Stimulated activated CD8-positive, alpha-beta memory T cell treated with anti-CD3 and anti-CD28 coated beads, Interleukin-4, amount 100 ng/mL, for 4 hours (primary cell): ENCODE data around the gene DDX4.
A peak's percentile ranks its signal among the peaks of the same experiment; 100 is the strongest.
"Not testable (repeated sequence)": the region's sequence is repeated elsewhere in the genome, so short reads cannot be mapped to it uniquely, and the experiment has no call there.

Source experiments
- DNase-seq, 2 donors: peaks; one replicate each; pipeline ENCODE4 v3.0.0-alpha.2; 2020; ENCODE audit warnings: low read depth in 2 of 2, low spot score in 1 of 2

DDX4 gene

DNA sequence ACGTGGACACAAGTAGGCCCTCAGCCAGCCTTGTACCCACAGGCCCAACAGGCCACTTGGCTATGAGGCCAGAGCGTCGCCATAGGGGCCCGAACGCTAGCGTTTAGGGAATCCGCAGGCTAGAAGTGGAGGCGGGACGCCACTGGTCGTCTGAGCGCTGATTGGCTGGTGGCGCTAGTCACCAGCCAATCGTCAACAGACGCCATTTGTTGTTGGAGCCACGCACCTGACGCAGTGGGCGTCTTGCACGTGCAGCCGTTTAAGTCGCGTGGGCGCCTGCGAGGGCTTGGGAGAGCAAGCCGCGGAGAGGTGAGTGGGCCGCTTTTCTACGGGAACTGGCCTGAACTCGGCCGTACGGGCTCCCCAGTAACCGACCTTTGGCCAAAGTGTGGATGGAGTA is at the start of gene DDX4:
TSS of gene DDX4 (plus strand) at position 269 of the 400 bp plus-strand sequence. CDS start 903 bp downstream, outside the sequence.
- DNase-seq = no peak

DNA sequence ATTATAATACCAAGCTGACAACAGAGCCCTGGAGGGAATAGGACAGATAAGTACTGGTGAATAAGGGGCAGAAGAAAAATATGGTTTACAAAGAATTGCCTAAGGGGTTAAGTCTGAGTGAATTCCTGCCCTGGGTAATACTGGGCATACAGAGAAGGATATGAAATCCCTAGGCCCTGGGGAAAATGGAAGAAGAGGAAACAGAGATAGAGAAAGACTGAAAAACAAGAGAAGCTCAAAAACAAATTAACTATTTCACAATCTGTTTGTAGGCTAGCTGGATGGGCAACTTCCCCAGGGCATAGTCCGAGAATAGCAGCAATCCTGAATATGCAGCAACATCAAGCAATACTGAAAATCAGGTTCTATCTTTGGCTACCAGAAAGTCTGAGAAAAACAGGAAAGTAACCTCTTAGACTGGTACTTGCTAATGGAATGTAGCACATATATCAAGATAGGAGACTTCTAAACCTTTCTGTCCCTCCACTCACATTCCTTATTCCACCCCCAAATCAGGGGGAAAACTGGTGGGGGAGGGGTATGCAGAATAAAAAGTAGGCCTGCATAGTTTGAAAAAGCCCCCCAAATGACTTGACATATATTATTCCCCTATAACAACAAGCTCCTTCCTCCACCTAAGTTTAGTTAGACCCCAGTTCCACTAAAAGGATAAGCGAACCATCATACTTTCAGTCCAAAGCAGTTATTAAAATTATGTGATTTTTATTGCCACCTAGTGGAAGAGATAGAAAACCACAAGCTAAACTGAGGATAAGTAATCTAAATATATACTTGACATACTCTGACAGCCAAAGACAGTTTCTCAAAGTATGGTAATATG is 46.4 kb upstream of the DDX4 start:
- no peak for DNase-seq

DNA sequence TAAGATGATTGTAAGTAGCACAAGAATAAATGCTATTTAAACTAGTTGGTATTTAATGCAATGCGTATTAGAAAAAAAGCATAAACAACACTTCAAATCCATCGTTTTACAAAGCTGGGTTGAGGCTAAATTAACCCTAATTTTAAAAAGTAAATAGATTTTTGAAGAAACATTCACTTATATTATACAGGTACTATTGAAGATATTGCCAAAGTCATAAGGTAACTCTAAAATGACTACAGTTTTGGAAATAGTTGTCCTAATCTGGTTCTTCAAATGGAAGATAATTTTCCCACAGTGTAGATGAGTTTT is 45.8 kb upstream of the DDX4 start:
- no peak for DNase-seq

DNA sequence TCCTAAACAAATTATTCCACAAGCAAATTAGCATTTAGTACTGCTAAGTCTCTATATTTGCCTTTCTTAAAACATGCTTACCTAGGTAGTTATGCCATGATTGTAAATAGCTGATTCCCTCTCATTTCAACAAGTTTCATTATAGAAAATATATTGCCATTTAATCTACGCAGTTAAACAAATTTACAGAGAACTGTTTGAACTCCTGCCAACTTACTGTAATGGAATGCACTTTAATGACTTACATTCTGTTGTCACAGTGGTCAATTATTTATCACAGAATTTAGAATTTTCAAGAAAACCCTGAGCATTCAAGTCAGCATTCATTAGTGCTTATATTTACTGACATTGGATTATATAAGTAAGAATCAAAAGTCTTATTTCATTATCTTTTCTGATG is 45.4 kb upstream of the DDX4 start:
- no peak for DNase-seq

DNA sequence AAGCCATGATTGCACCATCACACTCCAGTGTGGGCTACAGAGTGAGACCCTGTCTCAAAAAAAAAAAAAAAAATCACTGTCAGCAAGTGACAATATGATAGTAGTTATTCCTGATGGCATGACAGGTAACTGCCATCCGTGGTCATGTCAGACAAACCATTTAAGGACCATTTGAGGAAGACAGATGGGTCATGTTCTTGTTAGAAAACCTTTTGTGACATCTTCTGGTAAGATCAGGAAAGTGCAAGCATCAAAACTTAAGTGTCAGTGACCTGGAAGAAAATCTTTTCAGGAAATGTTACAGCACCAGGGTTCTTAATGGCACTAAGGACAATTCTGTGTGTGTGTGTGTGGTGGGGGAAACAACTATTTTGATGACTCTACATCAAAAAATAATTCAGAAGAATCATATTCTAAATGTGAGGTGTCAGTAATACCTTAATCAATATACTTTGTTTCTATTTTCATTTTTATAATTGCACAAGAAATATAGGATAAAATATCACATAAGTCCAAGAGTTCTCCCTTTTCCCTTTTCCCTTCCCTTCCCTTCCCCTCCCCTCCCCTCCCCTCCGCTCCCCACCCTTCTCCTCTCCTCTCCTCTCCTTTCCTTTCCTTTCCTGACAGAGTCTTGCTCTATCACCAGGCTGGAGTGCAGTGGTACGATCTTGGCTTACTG is 43.6 kb upstream of the DDX4 start:
- DNase-seq = no peak

DNA sequence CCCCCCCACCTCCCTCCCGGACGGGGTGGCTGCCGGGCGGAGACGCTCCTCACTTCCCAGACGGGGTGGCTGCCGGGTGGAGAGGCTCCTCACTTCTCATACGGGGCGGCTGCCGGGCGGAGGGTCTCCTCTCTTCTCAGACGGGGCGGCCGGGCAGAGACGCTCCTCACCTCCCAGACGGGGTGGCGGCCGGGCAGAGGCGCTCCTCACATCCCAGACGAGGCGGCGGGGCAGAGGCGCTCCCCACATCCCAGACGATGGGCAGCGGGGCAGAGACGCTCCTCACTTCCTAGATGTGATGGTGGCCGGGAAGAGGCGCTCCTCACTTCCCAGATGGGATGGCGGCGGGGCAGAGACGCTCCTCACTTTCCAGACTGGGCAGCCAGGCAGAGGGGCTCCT is 41.2 kb upstream of the DDX4 start:
- DNase-seq = not testable (repeated sequence)

DNA sequence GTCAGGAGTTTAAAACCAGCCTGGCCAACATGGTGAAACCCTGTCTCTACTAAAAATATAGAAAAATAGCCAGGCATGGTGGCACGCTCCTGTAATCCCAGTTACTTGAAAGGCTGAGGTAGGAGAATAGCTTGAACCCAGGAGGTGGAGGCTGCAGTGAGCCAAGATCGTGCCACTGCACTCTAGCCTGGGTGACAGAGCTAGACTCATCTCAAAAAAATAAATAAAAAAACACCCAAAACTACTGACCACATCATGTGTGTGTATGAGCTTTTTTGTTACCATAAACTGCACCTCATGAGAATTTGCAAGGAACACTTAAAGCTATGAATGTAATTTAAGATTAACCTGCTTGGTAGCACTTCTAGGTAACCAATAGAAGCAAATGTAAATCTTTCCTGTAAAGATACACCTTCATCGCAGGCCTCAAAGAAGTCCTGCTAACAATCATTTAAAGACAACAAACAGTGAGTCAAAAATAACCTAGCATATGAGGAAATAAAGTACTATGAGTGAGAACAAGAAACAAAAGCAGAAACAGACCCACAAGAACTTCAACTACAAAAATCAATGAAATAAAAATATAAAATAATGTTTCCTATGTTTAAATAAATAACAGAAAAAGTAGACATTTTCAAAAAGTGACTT is 38.7 kb upstream of the DDX4 start:
- DNase-seq = no peak

DNA sequence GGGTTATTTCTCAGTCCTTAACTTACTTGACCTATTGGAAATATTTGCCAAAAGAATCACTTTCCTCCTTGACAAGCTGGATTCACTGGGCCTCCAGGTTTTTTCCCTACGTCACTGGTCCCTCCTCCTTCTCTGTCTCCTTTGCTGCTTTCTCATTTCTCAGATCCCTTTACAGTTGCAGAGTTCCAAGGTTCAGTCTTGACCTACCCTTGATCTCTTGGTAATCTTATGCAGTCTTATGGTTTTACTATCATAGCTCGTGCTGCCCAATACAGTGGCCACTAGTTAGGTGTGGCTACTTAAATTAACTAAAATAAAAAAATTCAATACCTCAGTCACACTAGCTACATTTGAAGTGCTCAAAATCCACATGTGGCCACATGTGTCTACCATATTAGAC is 37.1 kb upstream of the DDX4 start:
- no peak for DNase-seq

DNA sequence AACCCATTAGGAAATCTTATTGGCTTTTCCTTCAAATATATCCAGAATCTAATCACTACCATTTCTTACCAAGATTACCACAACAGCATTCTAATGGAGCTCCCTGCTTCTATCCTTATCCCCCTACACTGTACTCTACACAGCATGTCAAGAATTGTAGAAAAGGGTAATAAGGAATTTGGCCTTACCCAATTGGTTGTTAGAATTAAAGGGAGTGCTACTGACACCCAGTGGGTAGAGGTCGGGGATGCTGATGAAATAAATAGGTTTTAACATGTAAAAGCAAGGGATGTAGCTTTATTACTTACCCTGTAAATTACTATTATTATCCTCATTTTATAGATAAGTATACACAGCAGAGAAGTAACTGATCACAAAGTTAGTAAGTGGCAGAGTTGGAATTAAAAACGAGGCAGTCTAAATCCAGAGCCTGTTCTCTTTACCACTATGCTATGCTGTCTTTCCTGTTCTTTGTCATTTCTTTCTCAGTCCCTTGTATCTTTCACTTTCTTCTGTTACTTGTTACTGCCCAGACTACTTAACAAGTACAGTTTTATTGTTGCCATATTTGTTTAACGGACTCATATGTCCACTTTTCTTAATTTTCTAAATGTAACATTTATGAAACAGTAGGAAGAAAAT is 36.3 kb upstream of the DDX4 start:
- no peak for DNase-seq

DNA sequence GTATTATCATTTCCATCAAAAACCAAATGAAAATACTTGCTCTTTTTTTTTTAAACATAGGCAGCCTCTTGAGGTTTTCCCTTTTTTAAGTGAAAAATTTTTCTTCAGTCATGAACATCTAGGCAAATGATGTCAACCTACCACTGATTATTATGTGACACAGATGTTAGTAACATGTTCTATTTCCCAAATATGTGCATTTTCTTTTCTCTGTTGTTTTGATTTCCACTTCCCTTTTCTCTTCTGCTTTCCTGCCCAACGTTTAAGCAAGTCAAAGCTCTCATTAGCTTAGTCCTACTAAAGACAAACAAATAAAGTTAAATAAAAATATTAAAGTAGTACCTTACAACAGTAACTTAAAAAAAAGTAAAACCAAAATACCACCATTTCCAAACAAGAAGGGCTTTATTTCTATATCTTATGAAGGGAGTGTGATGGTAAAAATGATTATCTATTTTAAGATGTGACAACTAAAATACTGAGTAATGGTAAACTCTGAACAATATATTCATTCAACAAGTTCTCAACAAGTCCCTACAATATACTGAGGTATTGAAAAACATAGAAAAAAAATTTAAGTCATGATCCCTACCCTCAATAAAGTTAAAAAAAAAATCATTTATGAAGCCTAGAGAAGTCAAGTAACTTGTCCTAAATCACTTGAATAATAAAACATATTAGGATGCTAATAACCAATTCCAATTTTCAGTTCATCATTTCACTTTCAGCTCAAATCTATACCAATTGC is 35.1 kb upstream of the DDX4 start:
- DNase-seq = no peak

DNA sequence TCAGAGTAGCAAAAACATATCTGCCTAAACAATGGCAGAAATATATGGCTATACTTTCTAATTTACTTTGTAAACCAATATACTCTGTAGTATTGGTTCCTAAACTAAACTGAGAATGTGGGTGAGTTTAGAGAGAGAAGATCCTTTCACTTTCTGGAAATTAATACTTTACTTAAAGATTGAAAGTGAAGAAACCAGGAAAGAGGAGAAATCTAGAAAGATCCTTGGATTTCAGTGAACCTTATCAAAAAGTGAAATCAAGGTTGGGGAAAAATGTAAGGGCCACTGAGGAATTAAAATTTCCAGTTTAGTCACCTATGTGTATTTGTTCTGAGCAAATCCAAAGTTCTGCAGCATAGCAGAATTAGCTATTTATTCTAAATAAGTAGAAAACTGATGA is 31.6 kb upstream of the DDX4 start:
- DNase-seq = no peak

DNA sequence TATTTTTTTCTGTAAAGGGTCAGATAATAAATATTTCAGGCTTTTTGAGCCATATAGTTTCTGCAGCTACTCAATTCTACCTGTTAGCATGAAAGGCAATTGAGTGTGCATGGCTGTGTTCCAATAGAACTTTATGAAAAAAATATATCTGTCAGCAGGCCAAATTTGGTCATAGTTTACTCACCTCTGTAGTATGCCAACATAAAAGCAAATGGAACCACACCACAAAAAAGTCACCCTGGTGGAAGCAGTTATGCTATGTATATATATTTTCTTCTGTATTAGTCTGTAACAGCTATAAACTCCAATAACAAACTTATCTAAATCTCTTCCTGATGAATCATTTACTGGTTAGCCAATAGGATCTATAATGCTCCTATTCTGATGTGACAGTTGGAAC is 29.1 kb upstream of the DDX4 start:
- no peak for DNase-seq

DNA sequence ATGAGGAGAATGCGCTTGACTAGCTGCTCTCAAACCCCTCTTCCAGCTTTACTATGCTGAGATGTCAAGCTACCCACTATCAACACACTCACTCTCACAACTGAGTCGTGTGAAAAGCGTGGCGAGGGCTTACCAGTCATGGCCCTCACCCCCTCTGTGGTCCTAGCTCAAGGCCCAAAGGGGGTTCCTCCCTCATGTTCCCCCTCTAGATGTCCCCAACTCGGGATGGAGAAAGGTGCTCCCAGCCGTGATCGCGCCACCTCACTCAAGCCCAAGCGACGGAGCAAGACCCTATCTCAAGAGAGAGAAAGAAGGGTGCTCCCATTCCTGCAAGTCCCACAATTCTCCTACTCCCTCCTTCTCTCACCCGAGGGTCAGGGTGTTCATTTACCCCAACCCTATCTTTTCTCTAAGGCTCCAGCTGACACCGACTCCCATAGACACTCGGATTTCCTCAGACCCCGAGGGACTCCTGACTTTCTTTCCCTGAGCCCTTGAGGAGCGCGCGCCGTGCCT is 26.3 kb upstream of the DDX4 start:
- DNase-seq = no peak

DNA sequence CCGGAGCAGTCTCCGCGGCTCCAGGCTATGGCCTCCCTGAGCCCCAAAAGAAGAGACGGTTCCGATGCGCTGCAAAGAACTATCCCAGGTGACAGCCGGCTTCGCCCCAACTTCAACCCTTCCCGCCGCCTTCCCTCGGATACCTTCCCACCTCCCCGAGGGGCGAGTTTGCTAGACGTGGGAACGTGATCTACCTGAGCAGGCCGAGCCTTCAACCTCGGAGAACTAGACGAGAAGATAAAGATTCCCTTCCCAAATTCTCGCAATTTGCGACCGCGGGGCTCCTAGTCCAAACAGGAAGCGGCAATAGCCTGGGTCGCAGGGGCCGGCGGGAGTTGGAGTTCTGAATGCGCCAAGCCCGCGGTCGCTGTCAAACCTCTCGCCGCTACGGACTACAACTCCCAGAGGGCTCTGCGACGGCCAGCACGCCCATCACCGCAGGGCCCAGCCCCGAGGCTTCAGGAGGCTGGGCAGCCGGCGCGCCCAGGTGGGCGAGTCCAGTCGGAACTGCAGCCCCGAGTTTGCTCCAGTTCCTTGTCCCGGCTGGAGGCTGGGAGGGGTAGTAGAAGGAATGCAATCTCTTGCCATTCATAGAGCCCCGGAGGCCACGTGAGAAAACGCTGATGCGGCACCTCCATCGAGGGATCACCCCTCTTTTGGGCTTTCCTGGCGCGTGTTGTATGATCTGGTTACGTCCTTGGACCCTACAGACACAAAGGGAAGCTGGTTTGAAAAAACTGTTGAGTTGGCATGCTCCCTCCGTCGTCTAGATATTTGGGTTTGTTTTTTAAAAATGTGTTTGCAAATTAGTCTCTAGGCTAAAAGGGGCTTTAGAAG is 25.6 kb upstream of the DDX4 start, which contains the start of gene SLC38A9:
TSS of gene SLC38A9 (minus strand) at position 302 of the 837 bp plus-strand sequence. CDS start 14,366 bp downstream, outside the sequence.
- peak; percentile 79 to 85 for DNase-seq

DNA sequence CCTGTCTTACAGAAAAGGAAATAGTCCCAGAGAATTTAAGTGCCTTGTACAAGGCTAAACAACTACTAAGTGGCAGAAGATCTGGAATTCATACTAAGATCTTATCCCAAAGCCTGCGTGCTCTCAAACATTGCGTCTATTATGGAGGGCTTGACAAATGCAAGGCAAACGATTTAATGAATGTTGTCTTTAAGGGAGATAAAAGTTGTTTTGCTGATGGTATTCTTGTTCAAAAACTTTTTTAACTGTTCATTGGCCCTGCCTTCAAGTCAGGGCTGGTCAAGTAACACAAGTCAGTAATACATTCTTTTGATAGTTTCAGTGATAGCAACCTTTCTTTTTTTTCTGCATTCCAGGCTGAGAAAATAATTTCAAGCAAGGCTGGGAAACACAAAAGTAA is 24.0 kb upstream of the DDX4 start:
- DNase-seq = no peak

DNA sequence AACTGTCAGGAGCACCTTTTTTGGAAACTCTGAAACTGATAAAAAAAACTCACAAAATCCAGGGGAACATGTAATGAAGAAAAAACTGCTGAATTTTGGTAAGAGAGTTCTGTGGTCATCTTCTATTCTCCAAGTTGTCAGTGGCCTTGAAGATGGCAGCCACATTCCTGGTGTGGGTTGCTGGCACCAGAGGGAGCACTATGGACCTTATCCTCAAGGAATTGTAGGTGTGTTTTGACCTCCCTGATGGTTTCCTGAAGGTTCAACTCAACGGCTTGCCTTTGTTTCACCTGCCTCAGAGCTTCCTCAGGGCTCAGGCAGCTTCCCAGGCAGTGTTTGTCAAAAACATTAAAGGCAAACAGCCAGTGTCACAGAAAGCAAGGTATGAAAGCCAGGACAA is 23.5 kb upstream of the DDX4 start:
- DNase-seq = no peak

DNA sequence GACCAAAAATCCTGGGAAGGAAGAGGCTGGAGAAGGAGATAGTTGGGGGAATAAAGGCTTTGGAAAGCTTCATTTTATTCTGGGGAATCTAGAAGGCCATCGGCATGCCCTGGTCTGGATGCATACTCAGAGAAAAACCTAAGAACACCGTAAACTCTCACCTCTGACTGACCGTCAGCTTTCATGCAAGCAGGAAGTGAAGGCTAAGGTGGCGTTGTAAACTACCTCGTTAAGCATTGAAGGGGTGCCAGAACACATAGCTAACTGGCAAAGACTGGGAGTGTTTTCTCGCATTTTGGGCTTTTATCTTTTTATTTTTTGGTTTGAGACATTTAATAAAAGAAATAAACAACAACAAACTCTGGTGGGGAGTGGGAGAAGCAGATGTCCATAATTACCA is 23.1 kb upstream of the DDX4 start:
- no peak for DNase-seq

DNA sequence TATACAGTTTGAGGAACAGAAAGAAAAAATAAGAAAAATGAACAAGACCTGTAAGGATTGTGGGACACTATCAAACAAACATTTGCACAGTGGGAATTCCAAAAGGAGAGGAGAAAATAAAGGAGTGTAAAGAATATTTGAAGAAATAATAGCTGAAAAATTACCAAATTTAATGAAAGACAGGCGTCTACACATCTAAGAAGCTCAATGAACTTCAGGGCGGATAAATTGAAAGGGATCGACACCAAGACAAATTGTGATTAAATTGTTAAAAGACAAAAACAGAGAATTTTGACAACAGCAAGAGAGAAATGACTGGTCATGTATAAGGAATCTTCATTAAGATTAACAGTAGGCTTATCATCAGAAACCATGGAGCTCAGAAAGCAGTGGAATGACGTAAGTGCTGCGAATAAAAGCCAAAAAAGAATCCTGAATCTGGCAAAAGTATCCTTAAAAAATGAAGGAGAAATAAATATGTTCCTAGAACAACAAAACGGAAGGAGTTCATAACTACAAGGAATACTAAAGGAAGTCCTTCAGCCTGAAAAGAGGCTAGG is 22.3 kb upstream of the DDX4 start:
- DNase-seq = no peak

DNA sequence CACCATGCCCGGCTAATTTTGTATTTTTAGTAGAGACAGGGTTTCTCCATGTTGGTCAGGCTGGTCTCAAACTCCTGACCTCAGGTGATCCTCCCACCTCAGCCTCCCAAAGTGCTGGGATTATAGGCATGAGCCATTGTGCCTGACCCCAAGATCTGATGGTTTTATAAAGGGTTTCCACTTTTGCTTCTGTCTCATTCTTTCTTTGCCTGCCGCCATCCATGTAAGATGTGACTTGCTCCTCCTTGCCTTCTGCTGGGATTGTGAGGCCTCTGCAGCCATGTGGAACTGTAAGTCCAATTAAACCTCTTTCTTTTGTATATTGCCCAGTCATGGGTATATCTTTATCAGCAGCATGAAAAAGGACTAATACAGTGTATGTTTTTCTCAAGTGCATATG is 18.8 kb upstream of the DDX4 start:
- not testable (repeated sequence) for DNase-seq
